MM.1S (cell line): ENCODE data around the gene POLD3.

Experiments used
- EZH2 ChIP-seq: fragments of 300-600 bp; sonication (generic); optimal IDR thresholded peaks from 2 replicates; pipeline ENCODE3; 2017; ENCODE audit warnings: low read depth, mild to moderate bottlenecking, antibody characterized with exemption, low read length, mixed read lengths
- EZH2phosphoT487 ChIP-seq: fragments of 300-600 bp; sonication (generic); IDR thresholded peaks from 2 replicates; pipeline ENCODE4 v1.6.1; 2018; ENCODE audit warnings: antibody characterized with exemption, low read length
- TF ChIP-seq, protein P1 (sequence below): fragments of 300-600 bp; sonication (generic); IDR thresholded peaks from 2 replicates; pipeline ENCODE4 v1.5.1; 2016; ENCODE audit warnings: antibody characterized with exemption, low read length, mixed read lengths

- TF ChIP-seq, protein P1, sequence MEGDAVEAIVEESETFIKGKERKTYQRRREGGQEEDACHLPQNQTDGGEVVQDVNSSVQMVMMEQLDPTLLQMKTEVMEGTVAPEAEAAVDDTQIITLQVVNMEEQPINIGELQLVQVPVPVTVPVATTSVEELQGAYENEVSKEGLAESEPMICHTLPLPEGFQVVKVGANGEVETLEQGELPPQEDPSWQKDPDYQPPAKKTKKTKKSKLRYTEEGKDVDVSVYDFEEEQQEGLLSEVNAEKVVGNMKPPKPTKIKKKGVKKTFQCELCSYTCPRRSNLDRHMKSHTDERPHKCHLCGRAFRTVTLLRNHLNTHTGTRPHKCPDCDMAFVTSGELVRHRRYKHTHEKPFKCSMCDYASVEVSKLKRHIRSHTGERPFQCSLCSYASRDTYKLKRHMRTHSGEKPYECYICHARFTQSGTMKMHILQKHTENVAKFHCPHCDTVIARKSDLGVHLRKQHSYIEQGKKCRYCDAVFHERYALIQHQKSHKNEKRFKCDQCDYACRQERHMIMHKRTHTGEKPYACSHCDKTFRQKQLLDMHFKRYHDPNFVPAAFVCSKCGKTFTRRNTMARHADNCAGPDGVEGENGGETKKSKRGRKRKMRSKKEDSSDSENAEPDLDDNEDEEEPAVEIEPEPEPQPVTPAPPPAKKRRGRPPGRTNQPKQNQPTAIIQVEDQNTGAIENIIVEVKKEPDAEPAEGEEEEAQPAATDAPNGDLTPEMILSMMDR = no peak
- no peak for TF ChIP-seq EZH2phosphoT487
- TF ChIP-seq EZH2 = no peak
Measured at GRCh38 chr11:74676596-74676995, 84.2 kb downstream of the POLD3 start.
